Measurements from ENCODE around the gene ALDH1B1. TPM values are rescaled to one million over a fixed set of nuclear protein-coding genes. Genes with fewer than 3 reads are reported as not detected.

ALDH1B1 gene
- total RNA-seq, 4 donors from 2014 or later, result 2.2 to 4.3 (median 3.4) TPM

GRCh38 chr9:38401994-38402393, 9.5 kb downstream of the ALDH1B1 start:
- Histone ChIP-seq H3K4me3 (no peak overlapping the region), H3K9me3 (no peaks in the 10 kb centered on the region), H3K27me3 (peaks cover 43% of the 10 kb centered on the region), H3K36me3 (peaks cover 9% of the 10 kb centered on the region), H3K4me1 (peaks cover 6% of the 10 kb centered on the region), H3K27ac (no peak overlapping the region)
- DNase-seq (ENCODE audit: low spot score in 2 of 2), result no peak
- WGBS, result 73% methylated on average over 5 of the region's 6 CpGs
- TF ChIP-seq POLR2AphosphoS5 (IDR thresholded peaks at IDR 0.05), result no peak
- no peak for TF ChIP-seq POLR2A (IDR thresholded peaks at IDR 0.05)

- Histone ChIP-seq H3K4me1 (peaks cover 6% of the 10 kb centered on the region), H3K27ac (no peak overlapping the region), H3K9me3 (no peaks in the 10 kb centered on the region), H3K4me3 (no peak overlapping the region), H3K36me3 (no peaks in the 10 kb centered on the region), H3K27me3 (peaks cover 43% of the 10 kb centered on the region)
- WGBS, result 66% methylated on average over 6 of the region's 6 CpGs
- no peak for DNase-seq (ENCODE audit: low spot score in 2 of 2)
- TF ChIP-seq EP300 (IDR thresholded peaks at IDR 0.05) (no peak), POLR2AphosphoS5 (IDR thresholded peaks at IDR 0.05) (no peak), CTCF (IDR thresholded peaks at IDR 0.05) (no peak), POLR2A (IDR thresholded peaks at IDR 0.05) (no peak)
These were observed 11.8 kb downstream of the ALDH1B1 start for GRCh38 chr9:38404314-38404713.

- no peak overlapping the region for H3K27ac ChIP-seq
- H3K4me1 ChIP-seq, result no peaks in the 10 kb centered on the region
- peaks cover 43% of the 10 kb centered on the region for H3K27me3 ChIP-seq
- no peak overlapping the region for H3K4me3 ChIP-seq
- no peaks in the 10 kb centered on the region for H3K36me3 ChIP-seq
- H3K9me3 ChIP-seq, result no peaks in the 10 kb centered on the region
- WGBS, result 53% methylated on average over 3 of the region's 3 CpGs
- no peak for DNase-seq (ENCODE audit: low spot score in 2 of 2)
- no peak for TF ChIP-seq POLR2A (IDR thresholded peaks at IDR 0.05)
- TF ChIP-seq CTCF (IDR thresholded peaks at IDR 0.05), result no peak
- no peak for TF ChIP-seq EP300 (IDR thresholded peaks at IDR 0.05)
- no peak for TF ChIP-seq POLR2AphosphoS5 (IDR thresholded peaks at IDR 0.05)
These were observed 13.3 kb downstream of the ALDH1B1 start for GRCh38 chr9:38405785-38406184.

GRCh38 chr9:38406476-38407186, 14.1 kb downstream of the ALDH1B1 start:
- WGBS, result 84% methylated on average over 9 of the region's 9 CpGs
- H3K9me3 ChIP-seq, result no peaks in the 10 kb centered on the region
- no peak for DNase-seq (ENCODE audit: low spot score in 2 of 2)
- H3K27ac ChIP-seq, result no peak overlapping the region
- H3K36me3 ChIP-seq, result no peaks in the 10 kb centered on the region
- TF ChIP-seq POLR2A (IDR thresholded peaks at IDR 0.05) (no peak), EP300 (IDR thresholded peaks at IDR 0.05) (no peak), CTCF (IDR thresholded peaks at IDR 0.05) (no peak), POLR2AphosphoS5 (IDR thresholded peaks at IDR 0.05) (no peak)
- H3K4me3 ChIP-seq, result no peak overlapping the region
- peaks cover 45% of the 10 kb centered on the region for H3K27me3 ChIP-seq
- no peaks in the 10 kb centered on the region for H3K4me1 ChIP-seq

- H3K9me3 ChIP-seq, result no peaks in the 10 kb centered on the region
- DNase-seq (ENCODE audit: low spot score in 2 of 2), result no peak
- H3K36me3 ChIP-seq, result no peaks in the 10 kb centered on the region
- no peak overlapping the region for H3K27ac ChIP-seq
- WGBS, result 47% methylated on average over 4 of the region's 4 CpGs
- no peaks in the 10 kb centered on the region for H3K4me1 ChIP-seq
- H3K27me3 ChIP-seq, result peaks cover 49% of the 10 kb centered on the region
- no peak for TF ChIP-seq EP300 (IDR thresholded peaks at IDR 0.05)
- no peak for TF ChIP-seq POLR2AphosphoS5 (IDR thresholded peaks at IDR 0.05)
- H3K4me3 ChIP-seq, result no peak overlapping the region
These were observed 16.2 kb downstream of the ALDH1B1 start for GRCh38 chr9:38408719-38409118.

- Histone ChIP-seq H3K9me3 (no peaks in the 10 kb centered on the region), H3K4me3 (no peak overlapping the region), H3K27me3 (peaks cover 40% of the 10 kb centered on the region), H3K4me1 (peaks cover 6% of the 10 kb centered on the region), H3K27ac (no peak overlapping the region), H3K36me3 (no peaks in the 10 kb centered on the region)
- TF ChIP-seq POLR2AphosphoS5 (IDR thresholded peaks at IDR 0.05) (no peak), CTCF (IDR thresholded peaks at IDR 0.05) (no peak), POLR2A (IDR thresholded peaks at IDR 0.05) (no peak), EP300 (IDR thresholded peaks at IDR 0.05) (no peak)
- 75% methylated on average over 6 of the region's 6 CpGs for WGBS
- no peak for DNase-seq (ENCODE audit: low spot score in 2 of 2)
These were observed 20.2 kb downstream of the ALDH1B1 start for GRCh38 chr9:38412751-38413150.

All from suprapubic skin (tissue), 4 donors.